ENCODE results near the gene AEN. TPM values are rescaled to one million over a fixed set of nuclear protein-coding genes. Genes with fewer than 3 reads are reported as not detected.

The AEN gene
- total RNA-seq, 2 experiments from 2014 or later = 40.7 to 43.7 TPM

DNA sequence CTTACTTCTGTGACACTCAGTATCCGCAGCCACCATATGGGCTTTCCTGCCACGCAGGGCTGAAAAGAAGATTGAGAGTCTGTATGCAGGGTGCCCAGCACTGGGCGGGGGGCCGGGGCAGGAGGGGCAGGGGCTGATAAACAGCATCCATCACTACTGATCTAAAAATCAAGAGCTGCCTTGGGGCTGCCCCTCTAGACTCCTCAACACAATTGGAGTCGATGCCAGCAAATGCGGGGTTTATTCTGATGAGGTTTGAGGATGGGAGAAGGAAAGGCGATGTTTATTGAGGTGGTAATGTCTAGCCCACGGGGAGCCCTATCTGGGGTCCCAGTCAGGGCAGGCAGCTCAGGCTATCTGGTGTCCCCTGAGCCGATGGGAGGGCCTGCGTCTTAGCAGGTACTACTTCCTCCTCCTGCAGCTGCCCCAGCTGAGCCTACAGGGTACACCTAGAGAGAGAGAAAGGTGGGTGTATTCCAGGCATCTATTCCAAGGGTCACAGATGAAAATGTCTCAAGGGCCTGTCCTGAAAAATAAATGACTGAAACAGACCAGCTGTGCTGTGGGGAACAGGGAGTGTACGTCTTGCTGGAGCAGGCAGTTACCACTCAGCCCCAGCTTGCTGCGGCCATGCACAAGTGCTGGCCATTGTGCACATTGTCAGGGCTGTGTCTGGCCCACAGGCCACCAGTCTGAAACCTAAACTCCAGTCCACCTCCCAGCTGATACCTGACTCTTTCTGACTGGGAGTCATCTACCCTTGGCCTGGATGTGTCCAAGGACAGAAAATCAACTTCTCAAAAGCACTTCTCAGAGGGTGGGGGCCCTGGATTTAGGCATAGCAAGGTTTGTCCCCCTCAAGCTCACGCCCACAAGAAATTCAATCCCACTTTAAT, 37.2 kb downstream of the AEN start:
- TF ChIP-seq, protein P1, sequence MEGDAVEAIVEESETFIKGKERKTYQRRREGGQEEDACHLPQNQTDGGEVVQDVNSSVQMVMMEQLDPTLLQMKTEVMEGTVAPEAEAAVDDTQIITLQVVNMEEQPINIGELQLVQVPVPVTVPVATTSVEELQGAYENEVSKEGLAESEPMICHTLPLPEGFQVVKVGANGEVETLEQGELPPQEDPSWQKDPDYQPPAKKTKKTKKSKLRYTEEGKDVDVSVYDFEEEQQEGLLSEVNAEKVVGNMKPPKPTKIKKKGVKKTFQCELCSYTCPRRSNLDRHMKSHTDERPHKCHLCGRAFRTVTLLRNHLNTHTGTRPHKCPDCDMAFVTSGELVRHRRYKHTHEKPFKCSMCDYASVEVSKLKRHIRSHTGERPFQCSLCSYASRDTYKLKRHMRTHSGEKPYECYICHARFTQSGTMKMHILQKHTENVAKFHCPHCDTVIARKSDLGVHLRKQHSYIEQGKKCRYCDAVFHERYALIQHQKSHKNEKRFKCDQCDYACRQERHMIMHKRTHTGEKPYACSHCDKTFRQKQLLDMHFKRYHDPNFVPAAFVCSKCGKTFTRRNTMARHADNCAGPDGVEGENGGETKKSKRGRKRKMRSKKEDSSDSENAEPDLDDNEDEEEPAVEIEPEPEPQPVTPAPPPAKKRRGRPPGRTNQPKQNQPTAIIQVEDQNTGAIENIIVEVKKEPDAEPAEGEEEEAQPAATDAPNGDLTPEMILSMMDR (IDR thresholded peaks at IDR 0.05) = no peak
- ChIA-PET POLR2A (interaction anchor here (0.6 to 3.3 kb wide), 9 partner anchors 9 to 246 kb away, joined by 3 to 14 read pairs (median 4); partner anchors contain the start of gene AEN), CTCF (interaction anchor here (1.2 to 4.1 kb wide), 2 partner anchors 23 to 34 kb away, joined by 3 to 15 read pairs; no protein-coding TSS in a partner anchor)
- Histone ChIP-seq H3K9me3 (ENCODE audit: control insufficient read depth in 1 of 2, insufficient read depth in 1 of 2, low read length in 2 of 2) (no peaks in the 10 kb centered on the region), H3K4me1 (ENCODE audit: insufficient read depth, low read length) (peaks cover 75% of the 10 kb centered on the region), H3K36me3 (ENCODE audit: insufficient read depth, low read length) (peaks cover 15% of the 10 kb centered on the region), H3K4me3 (ENCODE audit: low read length) (no peak overlapping the region), H3K27ac (ENCODE audit: low read depth in 1 of 2, low read length in 2 of 2) (peak overlapping the region in 1 of 2 donors; percentile 10), H3K27me3 (ENCODE audit: control insufficient read depth in 1 of 2, insufficient read depth in 2 of 2, low read length in 2 of 2) (no peaks in the 10 kb centered on the region)
- ATAC-seq (ENCODE audit: poor library complexity) (no peak), DNase-seq (no peak)
- H3K36me3 Mint-ChIP-seq (ENCODE audit: low read depth) = peaks cover 15% of the 10 kb centered on the region
- H3K4me1 Mint-ChIP-seq (ENCODE audit: low read depth) = peaks cover 88% of the 10 kb centered on the region
- H3K27ac Mint-ChIP-seq = peak overlapping the region; percentile 93
- no peaks in the 10 kb centered on the region for H3K27me3 Mint-ChIP-seq
- intact Hi-C loops (cut with DNase I, micrococcal nuclease) = no loop called here
- H3K4me3 Mint-ChIP-seq = peak overlapping the region; percentile 45
- H3K9me3 Mint-ChIP-seq = no peaks in the 10 kb centered on the region

DNA sequence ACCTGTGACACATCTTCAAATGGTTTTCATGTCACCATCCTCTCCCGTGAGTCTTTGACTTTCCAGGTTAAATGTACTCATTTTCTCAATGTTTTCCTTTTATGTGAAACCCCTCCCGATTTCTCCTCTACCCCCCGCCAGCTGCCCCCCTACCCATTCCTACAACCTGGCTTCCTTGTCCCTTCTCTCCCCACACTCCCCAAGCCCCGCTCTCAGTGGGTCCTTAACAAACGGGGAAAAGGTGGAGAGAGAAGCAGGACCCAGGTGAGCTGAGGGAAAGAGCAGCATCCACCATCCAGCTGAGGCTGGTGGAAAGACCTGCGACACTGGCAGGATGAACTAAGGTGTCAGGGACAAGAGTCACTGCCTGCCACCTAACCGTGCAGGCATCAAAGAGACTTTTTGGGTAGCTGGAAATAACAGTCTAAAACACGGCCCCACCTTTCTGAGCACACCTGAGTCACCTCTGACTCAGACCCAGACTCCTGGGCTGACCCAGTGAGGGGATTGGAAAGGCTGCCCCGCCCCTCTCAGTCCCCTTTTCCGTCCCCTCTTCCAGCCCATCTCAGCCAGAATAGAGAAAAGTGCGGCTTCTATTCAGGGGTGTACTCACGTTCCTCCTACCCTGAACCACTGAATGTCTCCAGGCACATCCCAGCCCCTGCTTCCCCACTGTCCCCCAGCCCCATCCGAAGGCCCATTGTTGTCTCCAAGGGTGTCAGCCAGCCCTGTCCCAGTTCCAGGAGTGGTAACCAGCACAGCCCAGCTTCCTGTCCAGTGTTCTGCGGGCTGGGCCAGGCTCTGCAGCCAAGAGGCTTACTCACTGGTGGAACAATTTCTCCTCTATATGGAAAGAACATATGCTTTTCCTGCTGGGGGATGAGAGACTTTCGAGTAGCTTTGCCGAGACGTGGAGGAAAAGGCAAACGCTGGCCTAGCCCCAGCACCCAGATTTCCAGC, 38.1 kb downstream of the AEN start:
- intact Hi-C loops (cut with DNase I, micrococcal nuclease) = no loop called here
- H3K4me3 Mint-ChIP-seq = peak overlapping the region; percentile 56
- no peaks in the 10 kb centered on the region for H3K27me3 Mint-ChIP-seq
- peak overlapping the region; percentile 93 for H3K27ac Mint-ChIP-seq
- peaks cover 7% of the 10 kb centered on the region for H3K36me3 ChIP-seq (ENCODE audit: insufficient read depth, low read length)
- H3K4me3 ChIP-seq (ENCODE audit: low read length) = no peak overlapping the region
- ATAC-seq (ENCODE audit: poor library complexity) (peak; percentile 33), DNase-seq (peak in 1 of 14 experiments; percentile 50)
- H3K9me3 ChIP-seq (ENCODE audit: control insufficient read depth in 1 of 2, insufficient read depth in 1 of 2, low read length in 2 of 2) = no peaks in the 10 kb centered on the region
- H3K9me3 Mint-ChIP-seq = no peaks in the 10 kb centered on the region
- H3K36me3 Mint-ChIP-seq (ENCODE audit: low read depth) = peaks cover 16% of the 10 kb centered on the region
- H3K4me1 ChIP-seq (ENCODE audit: insufficient read depth, low read length) = peaks cover 75% of the 10 kb centered on the region
- ChIA-PET CTCF (interaction anchor here (1.0 to 4.1 kb wide), 4 partner anchors 21 to 35 kb away, joined by 3 to 15 read pairs (median 8); partner anchors contain the start of gene ISG20), POLR2A (interaction anchor here (0.7 to 3.3 kb wide), 9 partner anchors 10 to 245 kb away, joined by 3 to 14 read pairs (median 4); partner anchors contain the start of gene AEN)
- H3K27me3 ChIP-seq (ENCODE audit: control insufficient read depth in 1 of 2, insufficient read depth in 2 of 2, low read length in 2 of 2) = no peaks in the 10 kb centered on the region
- TF ChIP-seq, protein P1 (IDR thresholded peaks at IDR 0.05) = no peak
- H3K27ac ChIP-seq (ENCODE audit: low read depth in 1 of 2, low read length in 2 of 2) = no peak overlapping the region
- H3K4me1 Mint-ChIP-seq (ENCODE audit: low read depth) = peaks cover 96% of the 10 kb centered on the region
